ENCODE data around the gene RFLNA.

GRCh38 chr12:124341645-124342069 lies 46.8 kb downstream of the RFLNA start:
- no peak for TF ChIP-seq POLR2AphosphoS5 (IDR thresholded peaks at IDR 0.05)
- TF ChIP-seq CTCF (IDR thresholded peaks at IDR 0.05): no peak

Data from suprapubic skin (tissue), 3 donors.